CD14-positive monocyte (primary cell): ENCODE measurements around the gene RNASE13. TPM values are rescaled to one million over a fixed set of nuclear protein-coding genes. Genes with fewer than 3 reads are reported as not detected.

ENCODE experiments used
- DNase-seq, 3 donors: peaks; one replicate each; pipeline ENCODE4 v3.0.0-alpha.2; 2011 to 2022
- H2AFZ ChIP-seq: 2 replicates; pipeline ENCODE4 v1.6.0; 2012; ENCODE audit warnings: mild to moderate bottlenecking, low read depth, low read length, inconsistent platforms; ENCODE audit not compliant: insufficient read depth, poor library complexity, severe bottlenecking
- H3K27ac ChIP-seq, 2 donors: 1 replicate in 1 of 2; 2 replicates in 1 of 2; pipeline ENCODE4 v1.5.1; 2012 to 2013; ENCODE audit warnings: low read length in 2 of 2, control low read depth in 1 of 2, inconsistent platforms in 1 of 2, low read depth in 1 of 2, mild to moderate bottlenecking in 1 of 2
- H3K27me3 ChIP-seq, 2 donors: one replicate each; pipeline versions ENCODE4 v1.6.0 to v1.6.1; 2011 to 2013; ENCODE audit warnings: low read length in 2 of 2; ENCODE audit not compliant: control insufficient read depth in 2 of 2, insufficient read depth in 2 of 2
- H3K36me3 ChIP-seq, 2 donors: replicated peaks in 1 of 2; 1 replicate in 1 of 2; 2 replicates in 1 of 2; pipeline versions ENCODE4 v1.5.1 to v1.6.1; 2012 to 2013; ENCODE audit warnings: low read length in 2 of 2, control low read depth in 1 of 2, inconsistent platforms in 1 of 2, mild to moderate bottlenecking in 1 of 2; ENCODE audit not compliant: insufficient read depth in 2 of 2, control insufficient read depth in 1 of 2
- H3K4me1 ChIP-seq, 2 donors: 1 replicate in 1 of 2; 2 replicates in 1 of 2; pipeline versions ENCODE4 v1.5.1 to v1.6.1; 2012 to 2013; ENCODE audit warnings: low read length in 2 of 2, control low read depth in 1 of 2, inconsistent platforms in 1 of 2, mild to moderate bottlenecking in 1 of 2, moderate library complexity in 1 of 2; ENCODE audit not compliant: insufficient read depth in 2 of 2, control insufficient read depth in 1 of 2
- H3K4me2 ChIP-seq: replicated peaks from 2 replicates; pipeline ENCODE3; 2012; ENCODE audit warnings: low read length, moderate library complexity, mild to moderate bottlenecking; ENCODE audit not compliant: poor library complexity, severe bottlenecking; ENCODE audit errors: extremely low read depth
- H3K4me3 ChIP-seq, 3 experiments: fragments of 200-600 bp in 1 of 3; sonication (generic) in 1 of 3; replicated peaks in 1 of 3; 1 replicate in 2 of 3; 2 replicates in 1 of 3; pipeline ENCODE4 v1.5.1; 2011 to 2013; ENCODE audit warnings: low read length in 3 of 3, mild to moderate bottlenecking in 3 of 3, control low read depth in 2 of 3, low read depth in 2 of 3, inconsistent platforms in 1 of 3, moderate library complexity in 1 of 3
- H3K79me2 ChIP-seq: 2 replicates; pipeline ENCODE4 v1.6.0; 2012; ENCODE audit warnings: mild to moderate bottlenecking, control low read depth, inconsistent platforms, low read length, moderate library complexity; ENCODE audit not compliant: insufficient read depth
- H3K9ac ChIP-seq: 2 replicates; pipeline ENCODE4 v1.6.0; 2017; ENCODE audit warnings: low read length, mild to moderate bottlenecking; ENCODE audit not compliant: insufficient read depth, poor library complexity, severe bottlenecking
- H3K9me3 ChIP-seq, 2 donors: replicated peaks in 1 of 2; 1 replicate in 1 of 2; 2 replicates in 1 of 2; pipeline versions ENCODE4 v1.5.1 to v1.6.1; 2012 to 2013; ENCODE audit warnings: low read length in 2 of 2, control low read depth in 1 of 2; ENCODE audit not compliant: control insufficient read depth in 1 of 2, insufficient read depth in 1 of 2
- H4K20me1 ChIP-seq: 2 replicates; pipeline ENCODE4 v1.6.0; 2012; ENCODE audit warnings: mild to moderate bottlenecking, low read length, control low read depth, moderate library complexity; ENCODE audit not compliant: insufficient read depth
- H3K27ac Mint-ChIP-seq, 7 donors: one replicate each; pipeline ENCODE4 v1.8.0; 2020; ENCODE audit warnings: mild to moderate bottlenecking in 7 of 7, mixed read lengths in 7 of 7, moderate library complexity in 6 of 7, inconsistent platforms in 2 of 7
- H3K27me3 Mint-ChIP-seq, 3 donors: one replicate each; pipeline ENCODE4 v1.8.0; 2021 to 2022; ENCODE audit warnings: low read depth in 3 of 3, mild to moderate bottlenecking in 3 of 3, mixed read lengths in 3 of 3, moderate library complexity in 3 of 3, inconsistent platforms in 1 of 3
- H3K36me3 Mint-ChIP-seq, 2 donors: one replicate each; pipeline ENCODE4 v1.8.0; 2020; ENCODE audit warnings: mixed read lengths in 2 of 2, inconsistent platforms in 1 of 2, mild to moderate bottlenecking in 1 of 2
- H3K4me1 Mint-ChIP-seq: one replicate; pipeline ENCODE4 v1.8.0; 2020; ENCODE audit warnings: mild to moderate bottlenecking, mixed read lengths
- H3K4me3 Mint-ChIP-seq, 2 donors: one replicate each; pipeline ENCODE4 v1.8.0; 2020; ENCODE audit warnings: mild to moderate bottlenecking in 2 of 2, mixed read lengths in 2 of 2, moderate library complexity in 1 of 2
- H3K9me3 Mint-ChIP-seq, 7 donors: one replicate each; pipeline ENCODE4 v1.8.0; 2020 to 2022; ENCODE audit warnings: mixed read lengths in 7 of 7, mild to moderate bottlenecking in 6 of 7, moderate library complexity in 6 of 7, inconsistent platforms in 2 of 7
- WGBS: methylation state at CpG from one replicate; pipeline ENCODE4 v1.1.5; 2013; ENCODE audit warnings: missing lambda C conversion rate; ENCODE audit not compliant: insufficient coverage; 5-methylcytosine and 5-hydroxymethylcytosine counted together
- intact Hi-C, 2 donors: fragments of 100-400 bp; cut with micrococcal nuclease; formaldehyde crosslinking; loops; one replicate each; pipeline versions ENCODE4 v1.15.0 to v1.15.1; 2023
- polyA plus RNA-seq, 3 donors: library from polyadenylated mRNA; depleted of rRNA in 1 of 3; unstranded in 2 of 3; stranded (reverse) in 1 of 3; fragments of 300-500 nt in 2 of 3; fragments of >200 nt in 1 of 3; fragmentation: Illumina TruSeq in 2 of 3; gene quantifications; 1 replicate in 2 of 3; 2 replicates in 1 of 3; pipeline ENCODE4 v1.2.3, GENCODE V29; 2012 to 2021
- TF ChIP-seq, protein P1 (sequence below): fragments of 200-600 bp; IDR thresholded peaks from one replicate; pipeline ENCODE4 v1.8.0; 2022; ENCODE audit warnings: antibody characterized with exemption, mild to moderate bottlenecking

The RNASE13 gene
- polyA plus RNA-seq, 3 donors, result 0.39 TPM; not detected in 2

DNA sequence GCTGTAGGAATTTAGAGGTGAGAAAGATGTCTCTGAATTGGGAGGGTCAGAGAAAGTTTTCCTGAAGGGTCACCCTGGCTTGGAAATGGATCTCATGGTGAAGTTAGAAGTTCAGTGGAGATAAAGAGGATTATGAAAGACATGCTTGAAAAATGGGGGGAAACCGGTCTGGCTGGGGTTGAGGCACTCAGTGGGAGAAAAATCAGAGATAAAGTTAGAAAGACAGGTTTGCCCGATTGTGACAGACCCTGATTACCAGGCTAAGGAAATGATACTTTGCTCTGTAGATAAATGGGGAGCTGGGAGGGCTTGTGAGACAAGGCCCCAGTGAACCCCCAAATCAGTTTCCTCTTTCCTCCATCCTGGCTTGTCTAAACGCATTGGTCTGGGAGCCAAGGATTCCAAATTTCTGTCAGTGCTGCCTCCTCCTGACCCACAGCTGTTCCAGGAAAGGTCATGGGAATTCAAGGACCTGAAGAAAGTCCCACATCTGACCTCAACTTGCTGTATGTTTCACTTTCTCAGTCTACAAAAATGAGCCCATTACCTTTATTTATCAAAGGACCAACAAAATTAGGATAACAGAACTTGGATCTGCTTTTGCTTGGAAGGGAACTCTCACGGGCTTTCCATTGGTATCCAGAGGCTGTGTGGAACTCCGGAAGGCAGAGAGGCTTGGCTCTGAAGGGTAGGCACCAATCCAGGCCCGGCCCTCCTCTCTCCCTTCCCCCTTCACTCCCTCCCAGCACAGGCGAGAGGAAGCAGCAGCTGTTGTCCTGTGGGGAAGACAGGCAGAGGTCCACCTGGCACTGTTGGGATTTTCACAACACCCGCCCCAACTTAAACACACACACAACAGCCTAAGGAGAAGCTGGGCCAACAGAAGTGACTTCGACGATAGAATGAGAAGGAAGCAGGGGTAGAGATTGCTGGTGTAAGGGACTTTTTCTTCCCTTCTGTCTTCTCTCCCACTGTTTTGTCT lies 4.1 kb upstream of the RNASE13 start:
- peaks cover 0 to 2% (median 0%) of the 10 kb centered on the region in 7 donors for H3K9me3 Mint-ChIP-seq
- Histone ChIP-seq H4K20me1 (no peaks in the 10 kb centered on the region), H3K9me3 (no peaks in the 10 kb centered on the region), H3K4me1 (no peaks in the 10 kb centered on the region), H3K4me3 (no peak overlapping the region), H3K27ac (no peak overlapping the region), H3K79me2 (no peaks in the 10 kb centered on the region), H3K36me3 (no peaks in the 10 kb centered on the region), H3K4me2 (no peak overlapping the region), H3K27me3 (peaks cover 0 to 11% of the 10 kb centered on the region in 2 donors), H3K9ac (no peak overlapping the region), H2AFZ (no peak overlapping the region)
- peaks cover 8% of the 10 kb centered on the region for H3K4me1 Mint-ChIP-seq
- 85% methylated on average over 5 of the region's 10 CpGs for WGBS
- TF ChIP-seq, protein P1, sequence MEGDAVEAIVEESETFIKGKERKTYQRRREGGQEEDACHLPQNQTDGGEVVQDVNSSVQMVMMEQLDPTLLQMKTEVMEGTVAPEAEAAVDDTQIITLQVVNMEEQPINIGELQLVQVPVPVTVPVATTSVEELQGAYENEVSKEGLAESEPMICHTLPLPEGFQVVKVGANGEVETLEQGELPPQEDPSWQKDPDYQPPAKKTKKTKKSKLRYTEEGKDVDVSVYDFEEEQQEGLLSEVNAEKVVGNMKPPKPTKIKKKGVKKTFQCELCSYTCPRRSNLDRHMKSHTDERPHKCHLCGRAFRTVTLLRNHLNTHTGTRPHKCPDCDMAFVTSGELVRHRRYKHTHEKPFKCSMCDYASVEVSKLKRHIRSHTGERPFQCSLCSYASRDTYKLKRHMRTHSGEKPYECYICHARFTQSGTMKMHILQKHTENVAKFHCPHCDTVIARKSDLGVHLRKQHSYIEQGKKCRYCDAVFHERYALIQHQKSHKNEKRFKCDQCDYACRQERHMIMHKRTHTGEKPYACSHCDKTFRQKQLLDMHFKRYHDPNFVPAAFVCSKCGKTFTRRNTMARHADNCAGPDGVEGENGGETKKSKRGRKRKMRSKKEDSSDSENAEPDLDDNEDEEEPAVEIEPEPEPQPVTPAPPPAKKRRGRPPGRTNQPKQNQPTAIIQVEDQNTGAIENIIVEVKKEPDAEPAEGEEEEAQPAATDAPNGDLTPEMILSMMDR, result no peak
- no peaks in the 10 kb centered on the region for H3K36me3 Mint-ChIP-seq
- no peak for DNase-seq
- intact Hi-C loops, result no loop called here
- no peak overlapping the region for H3K4me3 Mint-ChIP-seq
- H3K27ac Mint-ChIP-seq, result no peak overlapping the region
- H3K27me3 Mint-ChIP-seq, result peaks cover 4 to 10% (median 5%) of the 10 kb centered on the region in 3 donors

DNA sequence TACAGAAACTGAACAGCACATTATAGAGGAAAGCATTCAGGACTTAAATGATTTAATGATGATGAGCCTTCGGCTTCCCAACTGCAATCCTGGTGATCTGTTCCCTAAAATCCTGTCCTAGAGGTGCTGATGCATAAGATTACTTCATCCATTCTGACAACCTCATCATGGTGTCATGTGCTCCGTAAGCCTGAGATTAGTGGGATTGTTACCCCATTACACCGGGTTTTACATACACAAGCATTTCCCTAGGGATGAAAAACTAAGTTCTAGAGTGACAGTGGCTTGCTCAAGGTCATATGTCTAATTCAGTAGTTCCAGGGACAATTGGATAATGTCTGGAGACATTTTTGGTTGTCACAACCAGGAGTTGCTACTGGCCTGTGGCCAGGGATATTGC lies 2.5 kb upstream of the RNASE13 start:
- intact Hi-C loops, result no loop called here
- H3K36me3 Mint-ChIP-seq, result no peaks in the 10 kb centered on the region

More for the DNA sequence above, 2.5 kb upstream of the RNASE13 start:
- Histone ChIP-seq H4K20me1 (no peaks in the 10 kb centered on the region), H3K9me3 (no peaks in the 10 kb centered on the region), H3K27me3 (no peaks in the 10 kb centered on the region), H3K4me1 (peaks cover 0 to 13% of the 10 kb centered on the region in 2 donors), H3K27ac (no peak overlapping the region), H3K4me3 (no peak overlapping the region), H3K9ac (no peak overlapping the region), H3K4me2 (no peak overlapping the region), H3K36me3 (no peaks in the 10 kb centered on the region), H3K79me2 (no peaks in the 10 kb centered on the region), H2AFZ (no peak overlapping the region)
- H3K4me3 Mint-ChIP-seq, result no peak overlapping the region
- peaks cover 19% of the 10 kb centered on the region for H3K4me1 Mint-ChIP-seq
- TF ChIP-seq, protein P1, result no peak
- H3K27ac Mint-ChIP-seq, result no peak overlapping the region
- H3K27me3 Mint-ChIP-seq, result peaks cover 0 to 7% (median 4%) of the 10 kb centered on the region in 3 donors
- peaks cover 0 to 2% (median 0%) of the 10 kb centered on the region in 7 donors for H3K9me3 Mint-ChIP-seq
- DNase-seq, result no peak
- WGBS, result no CpG with 5 or more reads among the region's 3 CpGs
